Mesenchymal stem cell (in vitro differentiated cells and primary cell): ENCODE measurements around the gene ATP5MC2.
A peak's percentile ranks its signal among the peaks of the same experiment; 100 is the strongest.

Experiments used
- DNase-seq: peaks from one replicate; pipeline ENCODE4 v3.0.0-alpha.2; 2013
- H2AFZ ChIP-seq: one replicate; pipeline ENCODE4 v1.6.1; 2013; ENCODE audit warnings: low read depth, mild to moderate bottlenecking, control low read depth, inconsistent platforms, low read length, moderate library complexity
- H2AK5ac ChIP-seq: 2 replicates; pipeline ENCODE4 v1.6.1; 2013; ENCODE audit warnings: low read length, moderate library complexity, mild to moderate bottlenecking, inconsistent platforms; ENCODE audit not compliant: severe bottlenecking
- H2BK120ac ChIP-seq: one replicate; pipeline ENCODE4 v1.6.1; 2013; ENCODE audit warnings: low read depth, mild to moderate bottlenecking, inconsistent platforms, low read length, moderate library complexity
- H2BK12ac ChIP-seq, 2 experiments: one replicate each; pipeline ENCODE4 v1.6.1; 2013; ENCODE audit warnings: inconsistent platforms in 2 of 2, low read length in 2 of 2, mild to moderate bottlenecking in 2 of 2, moderate library complexity in 2 of 2, control low read depth in 1 of 2
- H2BK15ac ChIP-seq: one replicate; pipeline ENCODE4 v1.6.1; 2013; ENCODE audit warnings: mild to moderate bottlenecking, low read depth, inconsistent platforms; ENCODE audit not compliant: poor library complexity, severe bottlenecking
- H2BK5ac ChIP-seq: 2 replicates; pipeline ENCODE4 v1.6.1; 2013; ENCODE audit warnings: low read depth, mild to moderate bottlenecking, low read length, control low read depth, inconsistent platforms; ENCODE audit not compliant: poor library complexity, severe bottlenecking
- H3K14ac ChIP-seq, 2 experiments: one replicate each; pipeline ENCODE4 v1.6.1; 2013; ENCODE audit warnings: inconsistent platforms in 2 of 2, low read length in 2 of 2, control low read depth in 1 of 2, mild to moderate bottlenecking in 1 of 2, moderate library complexity in 1 of 2
- H3K18ac ChIP-seq, 2 experiments: one replicate each; pipeline ENCODE4 v1.6.1; 2013; ENCODE audit warnings: inconsistent platforms in 2 of 2, low read length in 2 of 2, control low read depth in 1 of 2, low read depth in 1 of 2, mild to moderate bottlenecking in 1 of 2
- H3K23ac ChIP-seq, 2 experiments: one replicate each; pipeline ENCODE4 v1.6.1; 2013; ENCODE audit warnings: inconsistent platforms in 2 of 2, low read length in 2 of 2, mild to moderate bottlenecking in 2 of 2, moderate library complexity in 2 of 2, control low read depth in 1 of 2
- H3K27ac ChIP-seq: 2 replicates; pipeline ENCODE4 v1.5.1; 2013; ENCODE audit warnings: mild to moderate bottlenecking, moderate library complexity, low read length, control low read depth, inconsistent platforms; ENCODE audit not compliant: poor library complexity, severe bottlenecking
- H3K27me3 ChIP-seq, 2 experiments: 2 replicates each; pipeline versions ENCODE4 v1.6.1 to v1.7.0; 2013; ENCODE audit warnings: low read length in 2 of 2, mild to moderate bottlenecking in 2 of 2, moderate library complexity in 2 of 2, control low read depth in 1 of 2, inconsistent platforms in 1 of 2; ENCODE audit not compliant: control insufficient read depth in 1 of 2, insufficient read depth in 1 of 2
- H3K36me3 ChIP-seq, 2 experiments: 2 replicates each; pipeline versions ENCODE4 v1.6.1 to v1.7.0; 2013; ENCODE audit warnings: low read length in 2 of 2, control low read depth in 1 of 2, inconsistent platforms in 1 of 2, low read depth in 1 of 2, mild to moderate bottlenecking in 1 of 2; ENCODE audit not compliant: insufficient read depth in 2 of 2, control insufficient read depth in 1 of 2
- H3K4ac ChIP-seq, 2 experiments: one replicate each; pipeline ENCODE4 v1.6.1; 2013; ENCODE audit warnings: inconsistent platforms in 2 of 2, low read length in 2 of 2, mild to moderate bottlenecking in 2 of 2, moderate library complexity in 2 of 2, control low read depth in 1 of 2, low read depth in 1 of 2
- H3K4me1 ChIP-seq: 2 replicates; pipeline ENCODE4 v1.6.1; 2013; ENCODE audit warnings: low read depth, low read length, control low read depth; ENCODE audit not compliant: control insufficient read depth, insufficient read depth
- H3K4me2 ChIP-seq: 2 replicates; pipeline ENCODE4 v1.6.1; 2013; ENCODE audit warnings: low read length, mild to moderate bottlenecking, inconsistent platforms; ENCODE audit not compliant: poor library complexity, severe bottlenecking
- H3K4me3 ChIP-seq, 2 experiments: 2 replicates each; pipeline versions ENCODE4 v1.5.1 to v1.7.0; 2013; ENCODE audit warnings: low read length in 2 of 2, mild to moderate bottlenecking in 2 of 2, control low read depth in 1 of 2, low read depth in 1 of 2; ENCODE audit not compliant: insufficient read depth in 1 of 2
- H3K79me1 ChIP-seq: replicated peaks from 2 replicates; pipeline ENCODE4 v1.6.1; 2013; ENCODE audit warnings: mild to moderate bottlenecking, control low read depth, low read length, inconsistent platforms; ENCODE audit not compliant: poor library complexity, severe bottlenecking
- H3K9ac ChIP-seq: 2 replicates; pipeline ENCODE4 v1.7.0; 2013; ENCODE audit warnings: mild to moderate bottlenecking, low read length, moderate library complexity
- H3K9me3 ChIP-seq: 2 replicates; pipeline ENCODE4 v1.7.0; 2013; ENCODE audit warnings: mild to moderate bottlenecking, low read length; ENCODE audit not compliant: control insufficient read depth
- H4K8ac ChIP-seq: one replicate; pipeline ENCODE4 v1.6.1; 2013; ENCODE audit warnings: inconsistent platforms, mild to moderate bottlenecking, low read length, moderate library complexity
- H4K91ac ChIP-seq: one replicate; pipeline ENCODE4 v1.6.1; 2013; ENCODE audit warnings: mild to moderate bottlenecking, low read length, inconsistent platforms
- WGBS: methylation state at CpG from one replicate; pipeline ENCODE4 v1.1.7; 2013; ENCODE audit warnings: mixed read lengths; 5-methylcytosine and 5-hydroxymethylcytosine counted together

The ATP5MC2 gene

DNA sequence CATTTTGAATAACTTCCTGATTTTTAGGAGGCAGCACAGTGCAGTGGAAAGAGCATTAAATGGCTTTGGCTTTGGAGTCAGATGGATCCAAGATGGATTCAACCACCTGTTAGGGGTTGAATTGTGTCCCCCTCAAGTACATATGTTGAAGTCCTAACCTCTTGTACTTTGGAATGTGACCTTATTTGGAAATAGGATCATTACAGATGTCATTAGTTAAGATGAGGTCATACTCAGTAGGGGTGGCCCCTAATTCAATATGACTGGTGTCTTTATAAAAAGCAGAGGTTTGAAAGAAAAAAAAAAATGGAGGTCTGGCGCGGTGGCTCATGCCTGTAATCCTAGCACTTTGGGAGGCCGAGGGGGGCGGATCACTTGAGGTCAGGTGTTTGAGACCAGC, 18.8 kb downstream of the ATP5MC2 start:
- H3K4me3 ChIP-seq: no peak overlapping the region
- no peak overlapping the region for H3K4me2 ChIP-seq
- no peak overlapping the region for H3K18ac ChIP-seq
- peaks cover 0 to 3% of the 10 kb centered on the region in 2 experiments for H3K36me3 ChIP-seq
- H2BK120ac ChIP-seq: no peak overlapping the region
- no peak overlapping the region for H4K91ac ChIP-seq
- no peak overlapping the region for H4K8ac ChIP-seq
- no peak overlapping the region for H3K4ac ChIP-seq
- H2AK5ac ChIP-seq: no peak overlapping the region
- no peak overlapping the region for H3K23ac ChIP-seq
- H3K9ac ChIP-seq: no peak overlapping the region
- peaks cover 16% of the 10 kb centered on the region for H3K4me1 ChIP-seq
- H2BK15ac ChIP-seq: no peak overlapping the region
- H3K14ac ChIP-seq: no peak overlapping the region
- H2BK12ac ChIP-seq: no peak overlapping the region
- H3K27me3 ChIP-seq: no peaks in the 10 kb centered on the region
- H2AFZ ChIP-seq: no peak overlapping the region
- no peak overlapping the region for H2BK5ac ChIP-seq
- peaks cover 2% of the 10 kb centered on the region for H3K79me1 ChIP-seq
- no peak overlapping the region for H3K27ac ChIP-seq
- H3K9me3 ChIP-seq: no peaks in the 10 kb centered on the region
- no peak for DNase-seq
- 94% methylated on average over 4 of the region's 4 CpGs for WGBS

DNA sequence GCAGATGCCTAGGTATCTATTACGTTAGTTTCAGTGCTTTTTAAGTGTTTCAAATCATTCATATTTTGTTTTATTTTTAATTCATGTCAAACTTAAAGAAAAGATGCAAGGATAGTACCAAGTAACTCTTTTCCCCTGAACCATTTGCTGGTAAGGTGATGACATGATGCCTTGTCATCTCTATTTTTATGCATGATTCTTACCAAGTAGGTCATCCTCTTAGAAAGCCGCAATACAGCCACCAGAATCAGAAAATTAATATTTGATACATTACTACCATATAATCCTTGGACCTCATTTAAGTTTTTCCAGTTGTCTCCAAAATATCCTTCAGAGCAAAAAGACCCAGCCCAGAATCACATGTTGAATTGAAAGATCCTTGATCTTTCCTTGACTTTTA, 22.3 kb downstream of the ATP5MC2 start:
- Histone ChIP-seq H4K8ac (no peak overlapping the region), H3K27me3 (no peaks in the 10 kb centered on the region), H3K9ac (no peak overlapping the region), H2BK120ac (no peak overlapping the region), H3K18ac (no peak overlapping the region), H3K4me2 (no peak overlapping the region), H3K23ac (no peak overlapping the region), H4K91ac (no peak overlapping the region), H2BK12ac (no peak overlapping the region), H3K27ac (no peak overlapping the region), H3K4me3 (no peak overlapping the region), H3K4ac (no peak overlapping the region), H3K14ac (no peak overlapping the region), H2BK5ac (no peak overlapping the region), H3K4me1 (peaks cover 13% of the 10 kb centered on the region), H3K79me1 (peaks cover 2% of the 10 kb centered on the region), H2AK5ac (peak overlapping the region; percentile 98), H2BK15ac (no peak overlapping the region), H2AFZ (no peak overlapping the region), H3K36me3 (no peaks in the 10 kb centered on the region), H3K9me3 (no peaks in the 10 kb centered on the region)
- 95% methylated on average over 1 of the region's 2 CpGs for WGBS
- DNase-seq: no peak

- peak overlapping the region; percentile 79 for H3K27ac ChIP-seq
- H3K4me3 ChIP-seq: no peak overlapping the region
- H3K9me3 ChIP-seq: no peaks in the 10 kb centered on the region
- H3K4ac ChIP-seq: no peak overlapping the region
- no peak overlapping the region for H3K23ac ChIP-seq
- H2BK12ac ChIP-seq: no peak overlapping the region
- DNase-seq: peak; percentile 30
- no peak overlapping the region for H3K4me2 ChIP-seq
- no peaks in the 10 kb centered on the region for H3K36me3 ChIP-seq
- H4K8ac ChIP-seq: no peak overlapping the region
- no peak overlapping the region for H2BK15ac ChIP-seq
- H2BK120ac ChIP-seq: no peak overlapping the region
- no peak overlapping the region for H2BK5ac ChIP-seq
- WGBS: 86% methylated on average over 1 of the region's 1 CpG
- peaks cover 2% of the 10 kb centered on the region for H3K79me1 ChIP-seq
- no peak overlapping the region for H2AFZ ChIP-seq
- H3K9ac ChIP-seq: no peak overlapping the region
- no peak overlapping the region for H2AK5ac ChIP-seq
- H3K4me1 ChIP-seq: peaks cover 9% of the 10 kb centered on the region
- no peak overlapping the region for H3K14ac ChIP-seq
- no peak overlapping the region for H3K18ac ChIP-seq
- no peak overlapping the region for H4K91ac ChIP-seq
- no peaks in the 10 kb centered on the region for H3K27me3 ChIP-seq
These were observed 23.5 kb downstream of the ATP5MC2 start for GRCh38 chr12:53652366-53652765.

- no peak for DNase-seq
- H3K4me3 ChIP-seq: no peak overlapping the region
- H3K23ac ChIP-seq: no peak overlapping the region
- no peak overlapping the region for H3K4ac ChIP-seq
- H2BK12ac ChIP-seq: no peak overlapping the region
- H2AK5ac ChIP-seq: peak overlapping the region; percentile 78
- H3K18ac ChIP-seq: no peak overlapping the region
- H3K79me1 ChIP-seq: peaks cover 2% of the 10 kb centered on the region
- H4K8ac ChIP-seq: no peak overlapping the region
- H3K14ac ChIP-seq: no peak overlapping the region
- 82% methylated on average over 1 of the region's 1 CpG for WGBS
- no peak overlapping the region for H2BK15ac ChIP-seq
- peak overlapping the region; percentile 19 for H2BK120ac ChIP-seq
- no peaks in the 10 kb centered on the region for H3K9me3 ChIP-seq
- H3K9ac ChIP-seq: no peak overlapping the region
- no peaks in the 10 kb centered on the region for H3K36me3 ChIP-seq
- H4K91ac ChIP-seq: no peak overlapping the region
- peaks cover 9% of the 10 kb centered on the region for H3K4me1 ChIP-seq
- no peak overlapping the region for H2AFZ ChIP-seq
- H2BK5ac ChIP-seq: peak overlapping the region; percentile 57
- no peaks in the 10 kb centered on the region for H3K27me3 ChIP-seq
- no peak overlapping the region for H3K4me2 ChIP-seq
- H3K27ac ChIP-seq: peak overlapping the region; percentile 79
These were observed 24.1 kb downstream of the ATP5MC2 start for GRCh38 chr12:53651737-53652136.
